GM18861 (cell line): ENCODE data around the gene AMMECR1.
A peak's percentile ranks its signal among the peaks of the same experiment; 100 is the strongest.
"Not testable (repeated sequence)": the region's sequence is repeated elsewhere in the genome, so short reads cannot be mapped to it uniquely, and the experiment has no call there.

Source experiments
- ATAC-seq: cut with Tn5 transposase; IDR thresholded peaks from one replicate; pipeline ENCODE4 v1.9.1; 2021; ENCODE audit not compliant: unreplicated experiment

AMMECR1 gene

DNA sequence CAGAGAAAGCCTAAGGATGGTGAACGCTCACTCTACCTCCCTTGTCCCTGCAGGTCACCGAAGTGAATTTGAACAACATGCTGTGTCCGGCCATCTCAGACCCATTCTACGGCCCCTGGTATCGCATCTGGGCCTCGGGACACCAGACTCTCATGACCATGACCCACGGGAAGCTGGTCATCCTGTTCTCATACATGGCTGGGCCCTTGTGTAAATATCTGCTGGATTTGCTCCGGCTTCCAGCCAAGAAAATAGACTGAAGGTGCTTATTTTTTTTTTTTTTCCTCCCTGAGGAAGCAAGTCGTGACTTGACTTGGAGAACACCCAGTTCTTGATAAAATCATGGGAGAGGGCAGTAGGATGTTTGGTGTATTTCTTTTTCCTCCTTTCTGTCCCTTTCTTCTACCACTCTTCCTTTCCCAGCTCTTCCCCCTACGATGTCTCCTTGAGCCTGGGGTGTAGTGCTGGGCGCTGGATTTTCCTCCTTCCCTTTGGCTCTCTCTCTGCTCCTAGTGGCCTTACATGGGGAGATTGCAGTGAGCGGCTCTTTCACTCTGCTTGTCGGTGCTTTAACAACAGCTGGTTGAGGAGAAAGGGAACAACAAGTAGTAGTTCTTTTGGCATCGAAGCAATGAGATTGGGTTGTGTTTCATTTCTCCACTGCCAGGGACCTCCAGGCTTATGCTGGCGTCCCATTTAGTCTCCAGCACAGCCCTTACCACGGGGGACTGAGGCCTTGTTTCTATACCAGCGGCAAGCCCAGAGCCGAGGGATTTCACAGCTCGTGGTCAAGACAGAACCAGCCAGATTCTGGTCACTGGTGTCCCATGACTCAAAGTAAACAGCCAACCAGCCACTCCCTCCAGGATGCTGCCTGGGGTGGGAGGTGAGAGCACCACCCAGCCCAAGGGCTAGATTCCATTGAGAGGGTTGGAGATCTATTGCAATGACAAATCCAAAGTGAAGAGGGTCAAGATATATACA lies 144.4 kb downstream of the AMMECR1 start:
- ATAC-seq = no peak

DNA sequence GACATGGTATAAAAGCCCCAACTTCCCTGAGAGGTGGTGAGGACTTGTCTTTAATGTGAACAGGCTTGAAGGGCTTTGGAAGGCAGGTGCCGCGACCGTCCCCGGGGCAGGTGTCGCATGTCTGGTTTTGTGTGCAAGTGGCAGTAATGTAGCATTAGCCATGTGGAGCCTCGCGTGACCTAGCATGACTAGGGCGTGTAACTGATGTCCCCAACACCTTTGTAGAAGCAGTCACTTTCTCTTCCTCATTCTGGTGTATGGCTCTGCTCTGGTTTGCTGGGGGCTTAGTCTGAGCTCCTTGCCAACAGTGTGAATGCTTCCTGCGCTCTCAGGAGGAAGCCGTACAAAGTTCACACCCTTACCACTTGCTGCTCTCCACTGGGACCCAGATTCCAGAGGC lies 145.7 kb downstream of the AMMECR1 start:
- ATAC-seq = peak; percentile 99

DNA sequence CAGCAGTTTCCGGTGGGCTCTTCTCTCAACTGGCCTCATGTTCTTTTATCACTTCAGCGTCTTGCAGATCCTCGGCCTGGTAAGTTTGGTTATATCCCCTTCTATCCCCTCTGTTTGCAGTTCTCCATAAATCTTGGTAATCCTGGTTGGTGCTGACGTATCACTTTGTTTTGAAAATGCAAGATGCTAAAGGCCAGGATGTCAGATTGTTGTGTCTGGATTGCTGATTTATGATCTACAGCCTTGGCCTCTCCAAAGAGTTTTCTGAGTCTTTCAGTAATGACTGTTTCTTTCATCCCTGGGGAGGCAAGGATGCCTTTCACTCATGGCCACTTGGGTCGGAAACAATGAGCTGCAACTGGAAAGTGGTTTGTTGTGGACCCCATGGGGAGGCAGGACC lies 146.4 kb downstream of the AMMECR1 start:
- ATAC-seq = no peak

DNA sequence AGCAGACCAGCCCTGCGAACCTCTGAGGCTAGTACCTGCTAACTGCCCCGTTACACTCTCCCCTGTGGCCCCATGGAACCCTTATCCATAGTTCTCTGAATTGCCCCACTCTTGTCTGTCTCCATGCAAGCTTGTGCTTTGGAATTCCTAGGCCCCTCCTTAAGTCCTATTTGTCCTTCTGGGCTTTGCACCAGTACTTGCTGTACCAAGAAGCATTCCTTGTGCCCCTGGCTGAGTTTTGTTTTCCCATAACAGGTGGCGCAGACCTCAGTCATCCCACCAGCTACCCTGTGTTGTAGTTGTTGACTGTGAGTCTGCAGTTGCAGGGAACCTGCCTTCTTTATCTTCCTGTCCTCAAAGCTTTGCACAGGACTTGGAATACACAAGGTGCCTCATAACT lies 147.9 kb downstream of the AMMECR1 start:
- no peak for ATAC-seq

DNA sequence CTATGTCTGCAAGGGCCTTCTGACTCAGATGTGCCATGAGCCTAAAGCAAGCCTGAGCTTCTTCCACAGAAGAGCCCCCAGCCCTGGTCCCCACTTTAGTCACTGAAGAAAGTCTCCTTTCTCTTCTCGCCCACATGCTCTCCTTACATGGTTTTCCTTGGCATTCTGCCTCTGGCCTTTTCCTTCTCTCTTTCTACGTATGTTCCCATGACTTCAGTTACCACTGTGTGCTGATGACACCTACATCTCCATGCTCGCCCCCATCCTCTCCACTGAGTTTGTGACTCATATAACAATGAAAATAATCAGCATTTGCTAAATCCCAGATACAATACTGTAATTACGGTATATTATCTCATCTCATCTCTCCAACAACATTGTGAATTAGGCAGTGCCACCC lies 149.3 kb downstream of the AMMECR1 start:
- no peak for ATAC-seq

DNA sequence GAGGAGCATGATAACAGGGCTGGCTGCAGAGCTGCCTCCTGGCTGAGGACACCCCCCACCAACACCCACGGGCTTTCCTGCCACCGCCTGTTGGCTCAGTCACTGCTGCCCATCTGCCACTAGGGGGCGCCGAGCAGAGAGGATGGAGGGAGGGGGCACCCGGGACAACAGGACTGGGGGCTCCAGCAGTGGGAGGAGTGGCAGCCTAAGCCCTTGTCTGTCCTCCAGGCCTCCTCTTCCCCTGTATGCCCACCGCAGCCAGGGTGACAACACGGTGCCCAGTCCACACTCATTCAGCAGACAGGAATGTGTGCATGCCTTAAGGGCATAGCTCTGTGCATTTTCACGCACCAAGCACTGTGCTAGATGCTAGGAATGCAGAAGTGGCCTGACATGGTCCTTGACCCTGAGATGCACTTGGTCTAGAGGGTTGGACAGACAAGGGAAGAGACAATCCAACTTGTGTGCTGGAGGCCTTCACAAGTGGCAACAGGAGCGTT lies 149.9 kb downstream of the AMMECR1 start:
- ATAC-seq = no peak

DNA sequence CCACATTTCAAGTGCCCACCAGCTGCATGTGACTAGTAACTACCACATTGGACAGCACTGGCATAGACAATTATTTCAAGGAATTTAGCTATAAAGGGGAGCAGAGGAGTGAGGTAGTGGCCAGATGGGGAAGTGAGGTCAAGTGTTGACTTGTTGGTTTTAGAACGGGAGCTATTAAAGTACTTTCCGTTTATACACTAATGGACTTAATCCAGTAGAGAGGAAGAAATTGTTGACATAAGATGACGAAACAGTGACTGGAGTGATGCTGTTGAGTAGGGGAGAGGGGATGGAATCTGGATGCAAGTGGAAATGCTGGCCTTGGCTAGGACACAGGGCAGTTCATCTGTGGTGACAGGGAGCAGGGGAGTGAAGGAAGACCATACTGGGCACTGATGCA lies 154.4 kb downstream of the AMMECR1 start:
- ATAC-seq = no peak

DNA sequence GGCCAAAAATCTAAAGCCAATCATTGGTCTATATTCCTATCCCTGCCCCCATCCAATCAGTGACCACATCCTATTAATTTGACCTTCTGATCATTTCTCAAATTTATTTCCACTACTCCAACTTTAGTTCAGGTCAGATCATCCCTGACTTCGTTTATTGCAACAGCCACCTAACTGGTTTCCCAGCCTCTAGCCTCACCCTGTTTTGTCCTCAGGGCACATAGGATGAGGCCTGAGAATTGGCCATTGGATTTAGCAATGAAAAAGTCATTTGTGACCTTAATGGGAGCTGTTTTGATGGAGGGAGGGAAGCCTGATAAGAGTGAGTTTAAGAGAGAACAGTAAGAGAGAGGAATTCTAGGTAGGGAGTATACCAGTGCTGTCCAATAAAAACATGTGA lies 155.0 kb downstream of the AMMECR1 start:
- no peak for ATAC-seq

DNA sequence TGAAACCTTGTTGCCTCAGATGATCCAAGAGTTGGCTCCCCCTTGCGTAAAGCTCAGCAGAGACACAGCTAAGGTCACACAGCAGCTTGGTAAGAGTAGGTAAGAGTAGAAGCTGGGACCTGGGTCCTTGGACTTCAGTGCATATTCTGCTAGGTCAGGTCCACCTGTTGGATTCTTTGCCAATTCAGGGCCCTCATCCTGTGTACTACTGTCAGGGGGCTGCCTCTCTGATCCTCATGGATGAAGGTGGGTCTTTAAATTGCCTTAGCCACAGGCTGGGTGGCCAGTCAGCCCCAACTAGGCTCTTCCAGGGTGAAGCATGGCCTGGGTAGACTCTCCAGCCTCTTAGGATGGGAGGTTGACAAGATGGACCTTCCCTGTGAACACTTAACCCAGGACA lies 155.8 kb downstream of the AMMECR1 start:
- ATAC-seq = no peak

DNA sequence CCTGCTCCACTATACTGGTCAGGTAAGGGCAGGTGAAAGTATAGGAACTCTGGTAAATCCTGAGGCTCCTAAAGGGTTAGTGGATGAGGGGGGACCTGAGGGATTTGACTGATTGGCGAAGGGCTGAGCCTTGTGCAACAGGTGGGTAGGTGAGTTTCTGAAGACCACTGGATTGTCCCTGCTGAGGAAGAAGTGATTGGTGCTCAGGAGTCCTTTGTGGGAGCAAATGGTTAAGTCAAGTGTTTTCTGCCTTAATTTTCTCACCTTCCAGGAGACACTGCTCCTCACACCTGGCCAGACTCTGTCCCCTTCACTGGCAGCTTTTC lies 156.6 kb downstream of the AMMECR1 start:
- no peak for ATAC-seq

DNA sequence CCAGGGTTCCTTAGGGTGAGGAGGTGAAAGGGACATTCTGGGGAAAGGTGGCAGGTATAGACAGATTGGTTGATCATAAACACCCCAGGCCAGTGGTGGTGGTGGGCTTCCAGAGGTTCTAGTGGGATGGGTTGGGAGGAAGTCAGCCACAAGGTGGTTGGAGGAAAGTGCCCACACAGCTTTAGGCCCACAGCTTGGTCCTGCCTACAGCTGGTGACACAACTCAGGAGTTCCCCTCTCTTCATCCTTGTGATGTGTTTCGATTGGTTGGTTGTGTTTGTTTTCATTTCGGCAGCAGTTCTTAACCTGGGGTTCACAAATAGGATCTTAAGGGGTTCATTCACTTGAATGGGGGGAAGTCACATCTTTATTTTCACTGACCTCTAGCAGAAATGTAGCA lies 158.0 kb downstream of the AMMECR1 start:
- ATAC-seq = no peak

DNA sequence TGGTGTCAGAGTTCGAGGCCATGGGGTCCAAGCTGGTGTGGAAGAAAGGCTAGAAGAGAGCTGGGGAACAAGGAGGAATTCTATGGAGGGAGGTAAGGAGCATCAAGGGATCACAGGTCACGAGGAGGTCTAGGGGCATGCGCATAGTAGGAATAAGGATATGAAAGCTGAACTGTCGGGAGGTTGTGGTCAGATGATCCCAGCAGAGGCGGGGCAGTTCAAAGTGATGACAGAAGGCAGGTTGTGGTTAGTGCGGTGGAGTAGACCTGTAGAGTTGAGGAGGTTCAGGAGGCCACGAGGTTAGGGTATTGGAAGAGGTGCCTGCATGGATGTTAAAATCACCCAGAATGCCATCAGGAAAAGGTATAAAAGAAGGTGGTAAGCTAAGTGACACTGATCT lies 158.7 kb downstream of the AMMECR1 start:
- ATAC-seq = no peak

DNA sequence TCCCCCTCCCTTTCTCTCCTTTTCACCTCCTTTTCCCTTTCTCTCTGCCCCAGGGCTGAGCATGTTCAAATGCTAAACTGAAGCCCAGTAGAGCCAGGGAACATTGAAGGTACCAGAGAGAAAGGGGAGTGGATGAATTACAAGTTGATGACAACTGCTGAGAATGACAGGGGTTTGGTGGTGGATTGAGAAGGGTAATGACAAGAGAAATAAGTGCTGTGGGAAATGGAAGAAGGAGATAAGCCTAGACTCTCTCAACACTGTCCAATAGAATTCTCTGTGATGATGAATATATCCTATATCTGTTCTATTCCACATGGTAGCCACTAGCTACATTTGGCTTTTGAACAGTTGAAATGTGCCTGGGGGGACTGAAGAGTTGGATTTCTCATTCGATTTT lies 160.4 kb downstream of the AMMECR1 start:
- ATAC-seq = no peak

DNA sequence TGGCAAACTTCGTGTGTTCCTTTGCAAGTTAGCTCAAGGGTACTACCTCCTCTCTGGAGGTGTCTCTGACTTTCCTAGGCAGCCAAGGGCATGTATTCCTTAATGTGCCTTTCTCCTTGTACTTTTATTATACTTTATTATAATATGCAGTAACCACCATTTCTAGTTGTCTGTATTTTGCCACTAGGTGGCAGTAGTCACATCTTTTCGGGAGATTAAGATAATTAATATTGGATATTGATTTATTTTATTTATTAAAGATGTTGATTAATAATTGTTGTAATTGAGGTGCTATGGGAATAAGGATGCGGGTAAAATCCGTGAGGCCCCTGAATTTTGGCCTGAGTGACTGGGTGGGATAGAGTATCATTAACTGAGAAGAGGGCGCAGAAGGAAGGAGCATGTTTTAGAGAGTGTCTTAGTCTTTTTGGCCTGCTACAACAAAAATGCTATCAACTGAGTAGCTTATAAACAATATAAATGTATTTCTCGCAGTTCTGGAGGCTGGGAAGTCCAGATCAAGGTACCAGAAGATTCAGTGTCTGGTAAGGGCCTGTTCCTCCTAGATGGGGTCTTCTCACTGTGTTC lies 161.6 kb downstream of the AMMECR1 start:
- no peak for ATAC-seq

DNA sequence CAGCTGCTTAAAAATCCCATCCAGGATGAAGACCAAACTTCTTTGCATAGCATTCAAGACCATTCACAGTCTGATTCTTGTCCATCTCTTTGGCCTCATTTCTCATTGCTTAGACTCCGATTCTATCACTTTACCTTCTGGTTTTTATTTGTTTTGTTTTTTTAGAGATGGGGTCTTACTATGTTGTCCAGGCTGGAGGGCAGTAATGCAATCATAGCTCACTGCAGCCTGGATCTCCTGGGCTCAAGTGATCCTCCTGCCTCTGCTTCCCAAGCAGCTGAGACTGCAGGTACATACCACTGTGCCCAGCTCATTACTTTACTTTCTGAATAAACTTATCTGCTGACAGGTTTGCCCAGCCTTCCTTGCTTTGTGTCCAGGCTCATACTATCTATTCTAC lies 162.1 kb downstream of the AMMECR1 start:
- ATAC-seq = no peak

DNA sequence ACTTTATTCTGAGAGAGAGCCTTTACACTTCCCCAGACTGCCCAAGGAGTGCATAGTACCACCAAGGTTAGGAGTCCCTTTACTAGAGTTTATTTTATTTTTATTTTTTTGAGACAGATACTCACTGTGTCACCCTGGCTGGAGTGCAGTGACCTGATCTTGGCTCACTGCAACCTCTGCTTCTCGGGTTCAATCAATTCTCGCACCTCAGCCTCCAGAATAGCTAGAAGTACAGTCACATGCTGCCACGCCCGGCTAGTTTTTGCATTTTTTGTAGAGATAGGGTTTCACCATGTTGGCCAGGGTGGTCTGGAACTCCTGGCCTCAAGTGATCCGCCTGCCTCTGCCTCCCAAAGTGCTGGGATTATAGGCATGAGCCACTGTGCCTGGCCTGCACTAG lies 163.6 kb downstream of the AMMECR1 start:
- ATAC-seq = not testable (repeated sequence)

DNA sequence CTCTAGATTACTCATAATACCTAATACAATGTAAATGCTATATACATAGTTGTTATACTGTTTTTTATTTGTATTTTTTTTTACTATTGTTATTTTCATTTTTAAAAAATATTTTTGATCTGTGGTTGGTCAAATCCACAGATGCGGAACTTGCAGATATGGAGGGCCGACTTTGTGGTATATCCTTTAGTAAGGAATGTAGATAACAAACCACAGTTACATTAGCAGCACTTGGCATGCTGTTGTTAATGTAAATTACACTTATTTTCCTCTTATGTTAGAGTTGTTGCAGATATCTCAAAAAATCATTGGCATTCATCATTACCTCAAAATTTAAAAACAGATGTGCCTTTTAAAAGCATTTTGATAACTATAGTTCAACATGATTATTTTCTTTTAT lies 164.0 kb downstream of the AMMECR1 start:
- ATAC-seq = no peak

DNA sequence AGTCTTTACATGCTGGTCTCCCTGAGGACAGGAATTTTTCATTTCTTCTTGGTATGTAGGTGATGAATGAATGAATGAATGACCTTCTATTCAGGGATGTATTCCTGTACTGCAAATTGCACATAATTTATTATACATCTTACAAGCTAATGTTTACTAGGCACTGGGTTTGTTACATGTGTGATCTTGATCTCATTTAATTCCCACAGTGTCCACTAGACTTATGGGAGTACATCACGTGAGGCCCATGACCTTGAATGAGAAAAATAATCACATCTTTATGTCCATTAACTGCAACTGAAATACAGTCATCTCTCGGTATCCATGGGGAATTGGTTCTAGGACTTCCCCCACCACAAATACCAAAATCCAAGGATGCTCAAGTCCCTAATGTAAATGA lies 164.6 kb downstream of the AMMECR1 start:
- ATAC-seq = no peak

DNA sequence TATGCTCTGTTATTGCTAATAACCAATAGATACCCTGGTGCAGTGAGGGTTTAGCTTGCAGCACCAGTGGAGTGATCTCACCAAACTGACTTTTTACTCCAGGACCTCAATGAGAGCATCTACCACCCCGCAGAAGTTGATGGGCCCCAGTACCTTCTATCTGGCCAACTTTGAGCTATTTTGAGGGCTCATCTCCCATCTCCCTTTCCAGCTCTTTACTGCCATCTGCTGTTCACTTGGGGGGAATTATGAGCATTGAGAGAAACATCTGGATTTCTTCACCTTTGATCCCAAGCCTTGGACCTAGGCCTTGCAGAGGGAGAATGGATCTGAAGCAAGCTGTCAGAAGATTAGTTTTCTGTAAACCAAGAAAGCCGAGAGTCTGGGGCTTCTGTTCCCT lies 171.4 kb downstream of the AMMECR1 start:
- ATAC-seq = peak; percentile 67

DNA sequence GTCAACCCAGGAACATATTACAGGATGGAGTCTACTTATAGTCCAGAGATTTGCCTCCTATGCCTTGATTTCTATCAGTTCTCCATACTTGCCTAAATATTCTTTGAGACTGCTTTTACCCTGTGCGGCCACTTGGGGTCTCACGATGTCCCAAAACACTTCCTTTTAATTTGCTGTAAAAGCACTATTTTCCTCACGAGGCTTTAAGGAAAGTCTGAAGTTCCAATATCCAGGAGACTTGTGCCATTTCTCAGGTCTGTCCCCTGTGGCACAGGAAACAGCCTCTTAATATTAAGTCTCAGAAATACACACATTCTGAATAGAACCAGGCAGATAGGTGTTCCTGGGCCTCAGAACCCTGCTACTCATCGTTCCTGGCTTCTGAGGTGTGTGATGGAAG lies 172.0 kb downstream of the AMMECR1 start:
- ATAC-seq = peak; percentile 71

DNA sequence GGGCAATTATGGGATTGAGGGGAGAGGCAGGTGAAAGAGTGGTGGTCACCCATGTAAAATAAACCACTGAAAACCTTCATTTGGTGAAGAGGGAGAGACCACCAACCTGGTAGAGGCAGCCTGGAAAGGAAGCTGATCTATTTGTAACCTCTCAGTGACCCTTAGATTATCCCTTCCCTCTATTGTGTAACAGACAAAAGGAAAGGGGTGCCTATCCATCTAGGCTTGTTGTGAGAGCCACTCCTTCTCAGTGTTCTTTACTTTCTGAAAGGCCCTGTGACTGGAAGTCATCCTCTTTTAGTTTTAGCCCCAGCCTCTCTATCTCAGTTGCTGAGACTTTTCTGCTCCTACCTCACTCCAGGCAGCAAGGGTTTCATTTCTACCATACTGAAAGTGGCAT lies 172.6 kb downstream of the AMMECR1 start:
- ATAC-seq = no peak
